ENCODE measurements around the gene HGFAC. TPM values are rescaled to one million over a fixed set of nuclear protein-coding genes. Genes with fewer than 3 reads are reported as not detected.

Gene HGFAC
- total RNA-seq, 1 experiment from 2014 or later: 0.37 TPM

DNA sequence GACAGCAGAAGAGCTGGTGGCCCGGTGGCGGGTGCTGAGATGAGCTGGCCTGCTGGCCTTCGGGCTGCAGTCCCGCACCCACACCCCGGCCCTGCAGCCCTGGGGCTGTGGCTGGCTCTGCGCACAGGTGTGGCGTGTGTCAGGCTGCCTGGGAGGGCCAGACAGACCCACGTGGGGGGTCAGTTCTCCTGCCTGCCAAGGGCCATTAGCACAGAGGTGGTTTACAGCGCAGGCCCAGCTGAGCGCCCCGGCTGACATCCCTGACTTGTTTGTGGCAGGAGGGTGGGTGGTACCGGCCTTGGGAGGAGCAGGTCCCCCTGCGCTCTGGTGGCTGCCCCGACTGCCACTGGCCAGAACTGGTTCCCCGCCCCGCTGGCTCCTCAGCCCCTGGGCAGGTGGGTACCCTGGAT, 9.4 kb upstream of the HGFAC start:
- Histone ChIP-seq H4K8ac (replicated peaks; ENCODE audit: insufficient read length, low read depth, low read length) (no peak overlapping the region), H3K4ac (ENCODE audit: low read depth, low read length) (no peak overlapping the region), H3K23me2 (ENCODE audit: insufficient read length, low read depth, low read length, poor library complexity, severe bottlenecking) (no peaks in the 10 kb centered on the region), H4K20me1 (ENCODE audit: control insufficient read depth, insufficient read depth, insufficient read length) (no peaks in the 10 kb centered on the region), H3K18ac (ENCODE audit: insufficient read length, low read depth, low read length) (no peak overlapping the region), H2BK15ac (ENCODE audit: low read depth, low read length) (no peak overlapping the region), H2BK12ac (ENCODE audit: insufficient read length, low read depth, low read length) (no peak overlapping the region), H2BK120ac (ENCODE audit: low read depth, low read length, poor library complexity, severe bottlenecking) (no peak overlapping the region), H3K79me2 (ENCODE audit: insufficient read depth, low read length) (no peaks in the 10 kb centered on the region), H3K27ac (ENCODE audit: insufficient read length, low read depth, low read length) (no peak overlapping the region), H4K5ac (ENCODE audit: insufficient read length, low read depth, low read length) (no peak overlapping the region), H3K27me3 (ENCODE audit: insufficient read depth, low read length) (no peaks in the 10 kb centered on the region), H3K23ac (ENCODE audit: insufficient read length, low read depth, low read length) (no peak overlapping the region), H2AK5ac (ENCODE audit: insufficient read length, low read length) (no peak overlapping the region), H3K79me1 (ENCODE audit: insufficient read depth, low read depth, low read length, poor library complexity, severe bottlenecking) (no peaks in the 10 kb centered on the region), H3K4me2 (ENCODE audit: insufficient read depth, insufficient read length, low read length) (no peak overlapping the region), H3K4me1 (ENCODE audit: insufficient read depth, low read length) (no peaks in the 10 kb centered on the region), H2BK20ac (ENCODE audit: low read depth, low read length, poor library complexity, severe bottlenecking) (no peak overlapping the region), H3K56ac (ENCODE audit: insufficient read length, low read depth, low read length) (no peak overlapping the region), H3K9ac (ENCODE audit: extremely low read depth, insufficient read length, low read length) (no peak overlapping the region), H2AFZ (ENCODE audit: low read length) (no peak overlapping the region), H2BK5ac (ENCODE audit: insufficient read length, low read length) (no peak overlapping the region), H4K91ac (ENCODE audit: insufficient read length, low read depth, low read length) (no peak overlapping the region), H3K9me3 (ENCODE audit: control insufficient read depth, low read depth, low read length) (no peaks in the 10 kb centered on the region), H3T11ph (ENCODE audit: low read length) (no peak overlapping the region), H3K14ac (ENCODE audit: insufficient read depth, low read length) (no peak overlapping the region)
- Mint-ChIP-seq H3K9me3 (no peaks in the 10 kb centered on the region), H3K27ac (no peak overlapping the region), H3K4me1 (peaks cover 2 to 13% of the 10 kb centered on the region in 2 experiments; a peak in 3 of 4 replicates), H3K36me3 (ENCODE audit: insufficient read depth in 1 of 3, low read depth in 3 of 3) (peaks cover 3 to 8% (median 6%) of the 10 kb centered on the region in 3 experiments; a peak in 4 of 7 replicates), H3K4me3 (no peak overlapping the region), H3K27me3 (ENCODE audit: low read depth) (no peaks in the 10 kb centered on the region)
- no peak for TF ChIP-seq CTCF (conservative IDR thresholded peaks at IDR 0.05)
- no peak for DNase-seq
- WGBS (ENCODE audit: extremely low coverage, insufficient read length, low lambda C conversion rate): no CpG with 5 or more reads among the region's 16 CpGs

All from H9 (cell line).